Coronary artery (tissue), 2 donors: Measurements from ENCODE around the gene DGKD.

ENCODE experiments used
- DNase-seq: peaks from one replicate; pipeline ENCODE4 v3.0.0-alpha.2; 2017; ENCODE audit warnings: low spot score
- H3K27ac ChIP-seq, 2 donors: fragments of 200-600 bp; sonication (generic); one replicate each; pipeline ENCODE4 v1.5.1; 2016 to 2019
- H3K4me3 ChIP-seq: fragments of 200-600 bp; sonication (generic); 2 replicates; pipeline ENCODE4 v1.5.1; 2016; ENCODE audit warnings: mild to moderate bottlenecking, moderate library complexity
- CTCF ChIP-seq: fragments of 200-600 bp; sonication (generic); IDR thresholded peaks from one replicate; pipeline ENCODE4 v1.5.1; 2019; ENCODE audit warnings: antibody characterized with exemption

Gene DGKD

GRCh38 chr2:233353769-233354499 is at the start of gene DGKD:
Gene DGKD (plus strand): TSS chr2:233354494. CDS start chr2:233354519, 25 bp downstream.
- peak within 1 kb of the TSS; percentile 46 to 76 for H3K27ac ChIP-seq

GRCh38 chr2:233307565-233307964 is 46.7 kb upstream of the DGKD start, which contains the start of gene SAG:
Gene SAG (plus strand): TSS chr2:233307816. CDS start chr2:233309190, 1,374 bp downstream.
- no peak for DNase-seq
- no peak for TF ChIP-seq CTCF
- H3K4me3 ChIP-seq: no peak within 1 kb of the TSS
- no peak within 1 kb of the TSS for H3K27ac ChIP-seq

More at GRCh38 chr2:233353769-233354499, at the start of gene DGKD:
- peak; percentile 53 for TF ChIP-seq CTCF
- DNase-seq: no peak
- peak within 1 kb of the TSS; percentile 90 for H3K4me3 ChIP-seq

- DNase-seq: no peak
- Histone ChIP-seq H3K4me3 (no peak overlapping the region), H3K27ac (no peak overlapping the region)
- no peak for TF ChIP-seq CTCF
Observed at GRCh38 chr2:233311241-233311926, 42.9 kb upstream of the DGKD start.

GRCh38 chr2:233312874-233313273 is 41.4 kb upstream of the DGKD start:
- DNase-seq: no peak

GRCh38 chr2:233314180-233314925 is 39.9 kb upstream of the DGKD start:
- no peak for DNase-seq
- Histone ChIP-seq H3K27ac (no peak overlapping the region), H3K4me3 (no peak overlapping the region)
- TF ChIP-seq CTCF: no peak

More at GRCh38 chr2:233312874-233313273, 41.4 kb upstream of the DGKD start:
- TF ChIP-seq CTCF: no peak
- no peak overlapping the region for H3K27ac ChIP-seq
- H3K4me3 ChIP-seq: no peak overlapping the region

- no peak for TF ChIP-seq CTCF
- Histone ChIP-seq H3K4me3 (no peak overlapping the region), H3K27ac (no peak overlapping the region)
- DNase-seq: no peak
Observed at GRCh38 chr2:233317196-233317943, 36.9 kb upstream of the DGKD start.
